NCI-H1930 (cell line): ENCODE results near the gene NUDT14.

Experiments used
- DNase-seq, 2 experiments: peaks; one replicate each; lab custom pipeline; 2025; lab: John Stamatoyannopoulos, UW

NUDT14 gene

GRCh38 chr14:105146181-105146975 lies 34.7 kb downstream of the NUDT14 start:
- DNase-seq, result no peak

GRCh38 chr14:105145381-105146180 lies 35.5 kb downstream of the NUDT14 start:
- DNase-seq, result no peak

- no peak for DNase-seq
These were observed 36.3 kb downstream of the NUDT14 start for GRCh38 chr14:105144666-105145380.

GRCh38 chr14:105144026-105144665 lies 37.0 kb downstream of the NUDT14 start:
- no peak for DNase-seq

- no peak for DNase-seq
These were observed 37.6 kb downstream of the NUDT14 start for GRCh38 chr14:105143451-105144025.

- DNase-seq, result no peak
These were observed 38.3 kb downstream of the NUDT14 start for GRCh38 chr14:105142651-105143450.

GRCh38 chr14:105141486-105142281 lies 39.4 kb downstream of the NUDT14 start:
- no peak for DNase-seq

GRCh38 chr14:105141026-105141425 lies 40.1 kb downstream of the NUDT14 start:
- no peak for DNase-seq

GRCh38 chr14:105140581-105140980 lies 40.5 kb downstream of the NUDT14 start:
- DNase-seq, result no peak

- no peak for DNase-seq
These were observed 41.3 kb downstream of the NUDT14 start for GRCh38 chr14:105139831-105140239.

GRCh38 chr14:105139212-105139825 lies 41.8 kb downstream of the NUDT14 start:
- DNase-seq, result no peak

- no peak for DNase-seq
These were observed 42.5 kb downstream of the NUDT14 start for GRCh38 chr14:105138551-105139111.

- DNase-seq, result no peak
These were observed 43.0 kb downstream of the NUDT14 start for GRCh38 chr14:105138021-105138541.

- no peak for DNase-seq
These were observed 43.6 kb downstream of the NUDT14 start for GRCh38 chr14:105137481-105138020.

- no peak for DNase-seq
These were observed 44.5 kb downstream of the NUDT14 start for GRCh38 chr14:105136401-105137322.

GRCh38 chr14:105135700-105136395 lies 45.3 kb downstream of the NUDT14 start:
- no peak for DNase-seq
